Loucy (cell line): ENCODE results near the gene INPP4B.

Experiments used
- H2AFZ ChIP-seq: fragments of 200-600 bp; sonication (generic); 2 replicates; pipeline ENCODE4 v1.6.0; 2016; ENCODE audit warnings: antibody characterized with exemption, mild to moderate bottlenecking, low read length, moderate library complexity
- H3F3A ChIP-seq: fragments of 200-600 bp; 2 replicates; pipeline ENCODE4 v1.6.0; 2016; ENCODE audit warnings: antibody characterized with exemption, low read depth, mild to moderate bottlenecking
- H3K27me3 ChIP-seq: fragments of 200-600 bp; sonication (generic); 2 replicates; pipeline ENCODE4 v1.6.1; 2014; ENCODE audit warnings: low read length, mild to moderate bottlenecking; ENCODE audit not compliant: insufficient read depth, poor library complexity, severe bottlenecking
- H3K36me3 ChIP-seq: fragments of 200-600 bp; sonication (generic); 2 replicates; pipeline ENCODE4 v1.6.1; 2016; ENCODE audit warnings: low read length; ENCODE audit not compliant: insufficient read depth
- H3K4me1 ChIP-seq: fragments of 200-600 bp; sonication (generic); 2 replicates; pipeline ENCODE4 v1.5.1; 2014; ENCODE audit warnings: low read length, mild to moderate bottlenecking; ENCODE audit not compliant: insufficient read depth, poor library complexity, severe bottlenecking
- H3K4me2 ChIP-seq: fragments of 200-600 bp; sonication (generic); 2 replicates; pipeline ENCODE4 v1.6.0; 2014; ENCODE audit warnings: antibody characterized with exemption, low read length, low read depth, mild to moderate bottlenecking; ENCODE audit not compliant: poor library complexity, severe bottlenecking
- H3K4me3 ChIP-seq: fragments of 200-600 bp; sonication (generic); 2 replicates; pipeline ENCODE4 v1.5.1; 2014; ENCODE audit warnings: low read length, mild to moderate bottlenecking, mixed read lengths; ENCODE audit not compliant: poor library complexity, severe bottlenecking
- H3K79me2 ChIP-seq: fragments of 200-600 bp; sonication (generic); 2 replicates; pipeline ENCODE4 v1.6.1; 2014; ENCODE audit warnings: low read length; ENCODE audit not compliant: insufficient read depth
- H3K9ac ChIP-seq: fragments of 200-600 bp; sonication (generic); 2 replicates; pipeline ENCODE4 v1.6.0; 2014; ENCODE audit warnings: mild to moderate bottlenecking, low read depth, low read length, moderate library complexity; ENCODE audit not compliant: poor library complexity, severe bottlenecking
- H3K9me2 ChIP-seq: fragments of 200-600 bp; sonication (generic); replicated peaks from 2 replicates; pipeline ENCODE4 v1.6.1; 2016; ENCODE audit warnings: low read depth, low read length, mixed read lengths
- H3K9me3 ChIP-seq: fragments of 200-600 bp; sonication (generic); 2 replicates; pipeline ENCODE4 v1.6.1; 2014; ENCODE audit warnings: mild to moderate bottlenecking, antibody characterized with exemption, low read length, low read depth; ENCODE audit not compliant: insufficient read depth
- H4K20me1 ChIP-seq: fragments of 200-600 bp; sonication (generic); 2 replicates; pipeline ENCODE4 v1.6.0; 2014; ENCODE audit warnings: antibody characterized with exemption, low read length, mild to moderate bottlenecking; ENCODE audit not compliant: insufficient read depth, poor library complexity, severe bottlenecking
- CTCF ChIP-seq: fragments of 200-600 bp; sonication (generic); conservative IDR thresholded peaks from 2 replicates; pipeline ENCODE4 v1.5.1; 2014; ENCODE audit warnings: mild to moderate bottlenecking, antibody characterized with exemption, low read length
- EZH2phosphoT487 ChIP-seq: fragments of 200-600 bp; IDR thresholded peaks from 2 replicates; pipeline ENCODE4 v1.6.1; 2018; ENCODE audit warnings: antibody characterized with exemption, mild to moderate bottlenecking, moderate library complexity, borderline replicate concordance

Gene INPP4B

GRCh38 chr4:142447009-142447408 lies 399.1 kb downstream of the INPP4B start:
- no peaks in the 10 kb centered on the region for H3K27me3 ChIP-seq
- no peaks in the 10 kb centered on the region for H3K9me2 ChIP-seq
- peaks cover 12% of the 10 kb centered on the region for H3K4me1 ChIP-seq
- H3K36me3 ChIP-seq = no peaks in the 10 kb centered on the region
- no peak for TF ChIP-seq CTCF
- no peak for TF ChIP-seq EZH2phosphoT487
- no peaks in the 10 kb centered on the region for H3F3A ChIP-seq
- no peak overlapping the region for H3K4me2 ChIP-seq
- H4K20me1 ChIP-seq = no peaks in the 10 kb centered on the region
- no peaks in the 10 kb centered on the region for H3K79me2 ChIP-seq
- no peak overlapping the region for H3K9ac ChIP-seq
- H3K4me3 ChIP-seq = no peak overlapping the region
- H3K9me3 ChIP-seq = no peaks in the 10 kb centered on the region; the same call in 1 of the 2 replicates
- H2AFZ ChIP-seq = no peak overlapping the region

GRCh38 chr4:142443469-142443868 lies 402.6 kb downstream of the INPP4B start:
- Histone ChIP-seq H2AFZ (no peak overlapping the region), H3K27me3 (no peaks in the 10 kb centered on the region), H3K4me2 (no peak overlapping the region), H3F3A (no peaks in the 10 kb centered on the region), H3K36me3 (no peaks in the 10 kb centered on the region), H3K9me3 (no peaks in the 10 kb centered on the region; the same call in 1 of the 2 replicates), H3K9me2 (no peaks in the 10 kb centered on the region), H4K20me1 (no peaks in the 10 kb centered on the region), H3K9ac (no peak overlapping the region), H3K4me3 (no peak overlapping the region), H3K79me2 (no peaks in the 10 kb centered on the region), H3K4me1 (peaks cover 12% of the 10 kb centered on the region)
- no peak for TF ChIP-seq EZH2phosphoT487
- peak; percentile 50 for TF ChIP-seq CTCF

GRCh38 chr4:142440093-142440492 lies 406.0 kb downstream of the INPP4B start:
- Histone ChIP-seq H3F3A (no peaks in the 10 kb centered on the region), H3K79me2 (no peaks in the 10 kb centered on the region), H4K20me1 (no peaks in the 10 kb centered on the region), H3K9me2 (no peaks in the 10 kb centered on the region), H3K27me3 (no peaks in the 10 kb centered on the region), H3K9me3 (no peaks in the 10 kb centered on the region; the same call in 1 of the 2 replicates), H2AFZ (no peak overlapping the region), H3K4me2 (no peak overlapping the region), H3K9ac (no peak overlapping the region), H3K36me3 (no peaks in the 10 kb centered on the region), H3K4me1 (peaks cover 10% of the 10 kb centered on the region), H3K4me3 (no peak overlapping the region)
- no peak for TF ChIP-seq CTCF
- TF ChIP-seq EZH2phosphoT487 = no peak
